Testis (tissue), 2 donors: ENCODE results near the gene MT3.

ENCODE experiments used
- POLR2A ChIP-seq: fragments of 450-650 bp; IDR thresholded peaks from one replicate; pipeline ENCODE4 v1.6.1; 2017; ENCODE audit warnings: antibody characterized with exemption, mild to moderate bottlenecking, moderate library complexity
- TF ChIP-seq, protein P1 (sequence below), 3 experiments: fragments of 450-650 bp in 2 of 3; fragments of 200-600 bp in 1 of 3; sonication (generic) in 1 of 3; IDR thresholded peaks; one replicate each; pipeline ENCODE4 v1.5.1; 2016 to 2019; ENCODE audit warnings: antibody characterized with exemption in 3 of 3, mild to moderate bottlenecking in 2 of 3, moderate library complexity in 1 of 3

DNA sequence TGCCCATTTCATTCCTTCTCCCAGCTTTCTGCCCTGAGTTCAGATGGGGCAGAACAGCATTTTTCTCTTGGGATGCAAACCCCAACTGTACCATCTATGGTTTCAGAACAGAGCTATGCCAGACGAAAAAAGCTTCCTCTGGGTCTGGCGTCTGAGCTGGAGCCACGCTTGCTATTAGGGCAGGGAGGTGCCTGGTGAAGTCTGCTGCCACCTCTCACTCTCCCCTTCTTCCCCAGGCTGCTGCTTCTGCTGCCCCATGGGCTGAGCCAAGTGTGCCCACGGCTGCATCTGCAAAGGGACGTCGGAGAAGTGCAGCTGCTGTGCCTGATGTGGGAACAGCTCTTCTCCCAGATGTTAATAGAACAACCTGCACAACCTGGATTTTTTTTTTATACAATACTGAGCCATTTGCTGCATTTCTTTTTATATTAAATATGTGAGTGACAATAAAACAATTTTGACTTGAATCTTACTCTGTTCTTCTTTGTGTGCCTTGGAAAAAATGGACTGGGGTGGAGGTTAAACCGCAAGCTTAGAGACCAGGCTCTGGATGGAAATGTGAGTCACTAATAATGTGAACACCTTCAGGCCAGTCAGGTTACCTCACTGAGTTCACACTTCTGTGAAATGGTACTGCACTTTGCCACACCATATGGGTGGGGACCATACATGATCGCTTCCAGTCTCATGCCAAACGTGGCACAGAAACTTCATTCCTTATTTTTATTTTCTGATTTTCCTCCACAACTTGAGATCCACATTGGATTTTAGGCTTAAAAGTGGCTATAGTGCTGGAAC is 47.5 kb downstream of the MT3 start:
- TF ChIP-seq, protein P1, sequence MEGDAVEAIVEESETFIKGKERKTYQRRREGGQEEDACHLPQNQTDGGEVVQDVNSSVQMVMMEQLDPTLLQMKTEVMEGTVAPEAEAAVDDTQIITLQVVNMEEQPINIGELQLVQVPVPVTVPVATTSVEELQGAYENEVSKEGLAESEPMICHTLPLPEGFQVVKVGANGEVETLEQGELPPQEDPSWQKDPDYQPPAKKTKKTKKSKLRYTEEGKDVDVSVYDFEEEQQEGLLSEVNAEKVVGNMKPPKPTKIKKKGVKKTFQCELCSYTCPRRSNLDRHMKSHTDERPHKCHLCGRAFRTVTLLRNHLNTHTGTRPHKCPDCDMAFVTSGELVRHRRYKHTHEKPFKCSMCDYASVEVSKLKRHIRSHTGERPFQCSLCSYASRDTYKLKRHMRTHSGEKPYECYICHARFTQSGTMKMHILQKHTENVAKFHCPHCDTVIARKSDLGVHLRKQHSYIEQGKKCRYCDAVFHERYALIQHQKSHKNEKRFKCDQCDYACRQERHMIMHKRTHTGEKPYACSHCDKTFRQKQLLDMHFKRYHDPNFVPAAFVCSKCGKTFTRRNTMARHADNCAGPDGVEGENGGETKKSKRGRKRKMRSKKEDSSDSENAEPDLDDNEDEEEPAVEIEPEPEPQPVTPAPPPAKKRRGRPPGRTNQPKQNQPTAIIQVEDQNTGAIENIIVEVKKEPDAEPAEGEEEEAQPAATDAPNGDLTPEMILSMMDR (IDR thresholded peaks at IDR 0.05) = no peak
- no peak for TF ChIP-seq POLR2A
